ENCODE data around the gene RGS10.

DNA sequence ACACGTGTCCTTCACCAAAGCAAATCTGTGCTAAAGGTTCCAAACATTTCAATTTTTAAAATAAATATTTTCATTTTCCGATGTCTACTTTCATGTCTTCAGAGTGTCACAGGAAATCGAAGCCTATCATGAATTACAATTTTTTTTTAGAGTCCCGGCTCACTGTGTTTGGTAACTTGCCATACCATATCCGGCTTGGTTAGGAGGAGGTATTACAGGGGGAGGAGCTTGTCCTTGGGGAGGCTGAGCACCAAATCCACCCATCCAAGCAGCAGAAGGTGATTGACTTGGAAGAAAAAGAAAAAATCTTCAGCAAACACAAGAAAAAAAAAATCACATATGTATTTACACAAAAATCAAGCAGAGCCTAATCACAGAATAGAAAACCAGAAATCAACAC lies 33.0 kb upstream of the RGS10 start:
- no peak for TF ChIP-seq YY1 (IDR thresholded peaks at IDR 0.05; ENCODE audit: insufficient read depth, insufficient read length)
- TF ChIP-seq SUZ12 (IDR thresholded peaks at IDR 0.05; ENCODE audit: extremely low read depth, insufficient read depth, insufficient read length), result no peak
